Kidney (tissue), 14 donors: ENCODE results near the gene SIRT4. TPM values are rescaled to one million over a fixed set of nuclear protein-coding genes. Genes with fewer than 3 reads are reported as not detected.

Experiments
- DNase-seq, 5 donors: peaks; one replicate each; pipeline ENCODE4 v3.0.0-alpha.2; 2013 to 2020
- FAIRE-seq: peaks from 2 replicates; lab custom pipeline; 2012; peaks lifted over from hg19 to GRCh38; lab: Jason Lieb, UNC
- H3K27ac ChIP-seq, 2 donors: one replicate each; pipeline ENCODE4 v1.7.0; 2013; ENCODE audit warnings: low read depth in 2 of 2, low read length in 2 of 2, inconsistent platforms in 1 of 2
- H3K27me3 ChIP-seq: one replicate; pipeline ENCODE4 v1.7.1; 2013; ENCODE audit warnings: low read length, inconsistent platforms; ENCODE audit not compliant: control insufficient read depth, insufficient read depth
- H3K36me3 ChIP-seq, 3 donors: one replicate each; pipeline versions ENCODE4 v1.7.0 to v1.7.1; 2013; ENCODE audit warnings: low read length in 3 of 3, control low read depth in 1 of 3, inconsistent platforms in 1 of 3; ENCODE audit not compliant: insufficient read depth in 3 of 3, control insufficient read depth in 2 of 3
- H3K4me1 ChIP-seq, 3 donors: one replicate each; pipeline versions ENCODE4 v1.7.0 to v1.7.1; 2013; ENCODE audit warnings: low read length in 3 of 3, inconsistent platforms in 1 of 3, low read depth in 1 of 3; ENCODE audit not compliant: control insufficient read depth in 2 of 3, insufficient read depth in 2 of 3
- H3K4me3 ChIP-seq, 3 donors: one replicate each; pipeline versions ENCODE4 v1.7.0 to v1.8.1; 2013; ENCODE audit warnings: low read length in 3 of 3, control low read depth in 1 of 3, inconsistent platforms in 1 of 3
- H3K9ac ChIP-seq, 3 donors: one replicate each; pipeline versions ENCODE4 v1.7.0 to v1.7.1; 2013; ENCODE audit warnings: low read length in 3 of 3, control low read depth in 1 of 3, inconsistent platforms in 1 of 3
- H3K9me3 ChIP-seq, 3 donors: one replicate each; pipeline versions ENCODE4 v1.7.0 to v1.7.1; 2013; ENCODE audit warnings: low read length in 3 of 3, control low read depth in 1 of 3, inconsistent platforms in 1 of 3; ENCODE audit not compliant: control insufficient read depth in 2 of 3, insufficient read depth in 1 of 3
- intact Hi-C: fragments of 100-400 bp; cut with DNase I; formaldehyde crosslinking; loops from one replicate; pipeline ENCODE4 v1.11.1; 2022
- polyA plus RNA-seq: library from polyadenylated mRNA; stranded (reverse); fragments of 350-450 nt; fragmentation: Illumina TruSeq; extraction: RNeasy Lipid Tissue Mini Kit (QIAGEN cat#74804); gene quantifications from one replicate; pipeline ENCODE4 v1.2.3, GENCODE V29; 2014; ENCODE audit warnings: low read depth, low replicate concordance; ENCODE audit not compliant: insufficient read depth
- total RNA-seq: library from RNA; stranded (reverse); fragmentation: NEBNext Ultra II Directional; extraction: Animal tissue kit (Norgen Biotek cat#: 25700); gene quantifications from one replicate; pipeline ENCODE4 v1.2.1, GENCODE V29; 2021
- TF ChIP-seq, protein P1 (sequence below): IDR thresholded peaks from 3 replicates; pipeline ENCODE4 v1.5.1; 2012; ENCODE audit warnings: mild to moderate bottlenecking, moderate library complexity, borderline replicate concordance; ENCODE audit not compliant: insufficient read depth; ENCODE audit errors: extremely low read depth
- donor health status: control.
- donor health status: control.
- donor health status: control.
- donor health status: control.
- donor health status: control.
- donor health status: DM: yes; HTN: yes; CAD: no.
- donor health status: Normal renal cell carcinoma (clear cell type).

SIRT4 gene
- total and polyA plus RNA-seq, 2 donors from 2014 or later, result 1.5 to 8.1 TPM

DNA sequence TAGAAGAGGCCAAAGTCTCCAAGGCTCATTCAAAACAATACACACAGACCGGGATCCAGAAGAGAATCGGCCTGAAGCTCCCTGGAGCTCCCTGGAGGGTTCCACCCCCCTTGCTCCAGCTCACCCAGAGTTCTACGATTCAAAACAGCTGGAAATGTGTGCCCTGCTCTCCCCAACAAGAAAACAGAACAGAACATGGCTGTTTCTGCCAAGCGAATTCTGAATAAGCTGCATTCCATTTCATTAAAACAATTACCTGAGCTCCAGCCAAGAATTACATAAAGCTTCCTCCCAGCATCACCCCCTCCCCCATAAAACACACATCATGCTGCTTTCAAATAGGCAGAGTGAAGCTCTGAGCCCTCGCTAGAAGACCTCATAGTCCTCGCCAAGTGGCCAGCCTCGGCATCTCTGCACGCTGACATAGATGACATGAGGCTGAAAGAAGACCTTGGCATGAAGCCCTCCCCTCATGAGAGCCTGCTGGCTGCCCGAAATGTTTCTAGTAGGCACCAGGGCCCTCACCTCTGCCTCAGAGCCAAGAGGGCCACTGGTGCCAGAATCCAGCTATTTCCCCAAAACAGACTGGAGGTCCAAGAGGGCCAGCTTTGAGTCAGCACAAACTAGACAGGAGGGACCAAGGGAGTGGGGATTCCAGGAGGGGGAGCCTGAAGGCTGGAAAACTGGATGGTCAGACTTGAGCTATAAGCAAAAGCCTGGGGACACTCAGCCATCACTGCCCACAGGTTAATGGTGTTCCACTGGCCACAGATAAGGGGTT, 44.9 kb upstream of the SIRT4 start:
- Histone ChIP-seq H3K9me3 (no peaks in the 10 kb centered on the region), H3K9ac (peak overlapping the region in 1 of 3 donors; percentile 51), H3K27me3 (no peaks in the 10 kb centered on the region), H3K4me3 (peak overlapping the region in 1 of 3 donors; percentile 17), H3K4me1 (peaks cover 0 to 44% (median 34%) of the 10 kb centered on the region in 3 donors), H3K27ac (peak overlapping the region; percentile 76 to 79), H3K36me3 (no peaks in the 10 kb centered on the region)
- FAIRE-seq (no peak), DNase-seq (peak in 4 of 5 donors; percentile 36 to 93 (median 80))
- intact Hi-C loops, result no loop called here
- TF ChIP-seq, protein P1, sequence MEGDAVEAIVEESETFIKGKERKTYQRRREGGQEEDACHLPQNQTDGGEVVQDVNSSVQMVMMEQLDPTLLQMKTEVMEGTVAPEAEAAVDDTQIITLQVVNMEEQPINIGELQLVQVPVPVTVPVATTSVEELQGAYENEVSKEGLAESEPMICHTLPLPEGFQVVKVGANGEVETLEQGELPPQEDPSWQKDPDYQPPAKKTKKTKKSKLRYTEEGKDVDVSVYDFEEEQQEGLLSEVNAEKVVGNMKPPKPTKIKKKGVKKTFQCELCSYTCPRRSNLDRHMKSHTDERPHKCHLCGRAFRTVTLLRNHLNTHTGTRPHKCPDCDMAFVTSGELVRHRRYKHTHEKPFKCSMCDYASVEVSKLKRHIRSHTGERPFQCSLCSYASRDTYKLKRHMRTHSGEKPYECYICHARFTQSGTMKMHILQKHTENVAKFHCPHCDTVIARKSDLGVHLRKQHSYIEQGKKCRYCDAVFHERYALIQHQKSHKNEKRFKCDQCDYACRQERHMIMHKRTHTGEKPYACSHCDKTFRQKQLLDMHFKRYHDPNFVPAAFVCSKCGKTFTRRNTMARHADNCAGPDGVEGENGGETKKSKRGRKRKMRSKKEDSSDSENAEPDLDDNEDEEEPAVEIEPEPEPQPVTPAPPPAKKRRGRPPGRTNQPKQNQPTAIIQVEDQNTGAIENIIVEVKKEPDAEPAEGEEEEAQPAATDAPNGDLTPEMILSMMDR, result no peak

GRCh38 chr12:120258323-120258896, 43.7 kb upstream of the SIRT4 start:
- Histone ChIP-seq H3K4me1 (peaks cover 5 to 49% (median 43%) of the 10 kb centered on the region in 3 donors), H3K27me3 (no peaks in the 10 kb centered on the region), H3K36me3 (no peaks in the 10 kb centered on the region), H3K9me3 (no peaks in the 10 kb centered on the region), H3K27ac (peak overlapping the region in 1 of 2 donors; percentile 41), H3K4me3 (no peak overlapping the region), H3K9ac (no peak overlapping the region)
- FAIRE-seq (no peak), DNase-seq (no peak)
- intact Hi-C loops, result no loop called here
- TF ChIP-seq, protein P1, result no peak

- H3K4me3 ChIP-seq, result no peak overlapping the region
- peak overlapping the region in 1 of 2 donors; percentile 33 for H3K27ac ChIP-seq
- DNase-seq, result no peak
- no peaks in the 10 kb centered on the region for H3K27me3 ChIP-seq
- no peaks in the 10 kb centered on the region for H3K9me3 ChIP-seq
- H3K4me1 ChIP-seq, result peaks cover 7 to 58% (median 54%) of the 10 kb centered on the region in 3 donors
- no peak for FAIRE-seq
- H3K9ac ChIP-seq, result peak overlapping the region in 1 of 3 donors; percentile 42
- no peaks in the 10 kb centered on the region for H3K36me3 ChIP-seq
- TF ChIP-seq, protein P1, result no peak
- intact Hi-C loops, result loop anchor here (5.0 kb wide), 1 partner anchor 32 kb away; no protein-coding TSS in a partner anchor
Observed at GRCh38 chr12:120259418-120260202, 42.5 kb upstream of the SIRT4 start.
